CD4-positive, alpha-beta T cell treated with Interleukin-17A for 4 hours (primary cell): ENCODE data around the gene SCGB3A2.
"Not testable (repeated sequence)": the region's sequence is repeated elsewhere in the genome, so short reads cannot be mapped to it uniquely, and the experiment has no call there.

Experiments used
- DNase-seq: peaks from one replicate; pipeline ENCODE4 v3.0.0-alpha.2; 2020; ENCODE audit warnings: mixed read lengths

The SCGB3A2 gene

GRCh38 chr5:147869112-147869511 is 9.4 kb upstream of the SCGB3A2 start:
- DNase-seq, result no peak

- DNase-seq, result not testable (repeated sequence)
Measured at GRCh38 chr5:147869892-147870291, 8.6 kb upstream of the SCGB3A2 start.

DNA sequence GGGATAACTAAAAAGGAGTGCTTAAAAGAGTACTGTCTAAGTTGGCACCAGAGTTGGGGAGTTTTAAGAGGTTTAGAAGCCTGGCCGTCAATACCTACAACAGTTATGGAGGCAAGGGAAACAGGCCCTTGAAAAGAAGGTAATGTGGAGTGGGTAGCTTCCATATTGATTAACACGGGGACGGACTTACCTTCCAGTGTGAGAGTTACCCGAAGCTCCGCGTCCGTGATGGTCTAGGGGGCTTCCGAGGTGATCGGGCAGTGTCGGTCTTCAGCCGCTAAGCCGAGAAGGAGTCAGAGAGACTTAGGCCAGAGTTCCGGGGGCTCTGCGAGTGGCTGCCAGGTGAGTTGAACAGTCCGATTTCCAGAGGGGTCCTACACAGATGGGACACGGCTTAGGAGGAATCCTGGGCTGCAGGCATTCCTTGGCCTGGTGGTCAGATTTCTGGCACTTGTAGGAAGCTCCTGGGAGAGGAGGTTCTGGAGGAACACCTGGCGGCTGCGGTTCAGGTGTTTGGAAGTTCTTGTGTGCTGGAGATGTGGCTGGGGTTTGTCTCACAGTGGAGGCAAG is 6.4 kb upstream of the SCGB3A2 start:
- DNase-seq, result not testable (repeated sequence)

GRCh38 chr5:147872744-147873435 is 5.6 kb upstream of the SCGB3A2 start:
- not testable (repeated sequence) for DNase-seq

DNA sequence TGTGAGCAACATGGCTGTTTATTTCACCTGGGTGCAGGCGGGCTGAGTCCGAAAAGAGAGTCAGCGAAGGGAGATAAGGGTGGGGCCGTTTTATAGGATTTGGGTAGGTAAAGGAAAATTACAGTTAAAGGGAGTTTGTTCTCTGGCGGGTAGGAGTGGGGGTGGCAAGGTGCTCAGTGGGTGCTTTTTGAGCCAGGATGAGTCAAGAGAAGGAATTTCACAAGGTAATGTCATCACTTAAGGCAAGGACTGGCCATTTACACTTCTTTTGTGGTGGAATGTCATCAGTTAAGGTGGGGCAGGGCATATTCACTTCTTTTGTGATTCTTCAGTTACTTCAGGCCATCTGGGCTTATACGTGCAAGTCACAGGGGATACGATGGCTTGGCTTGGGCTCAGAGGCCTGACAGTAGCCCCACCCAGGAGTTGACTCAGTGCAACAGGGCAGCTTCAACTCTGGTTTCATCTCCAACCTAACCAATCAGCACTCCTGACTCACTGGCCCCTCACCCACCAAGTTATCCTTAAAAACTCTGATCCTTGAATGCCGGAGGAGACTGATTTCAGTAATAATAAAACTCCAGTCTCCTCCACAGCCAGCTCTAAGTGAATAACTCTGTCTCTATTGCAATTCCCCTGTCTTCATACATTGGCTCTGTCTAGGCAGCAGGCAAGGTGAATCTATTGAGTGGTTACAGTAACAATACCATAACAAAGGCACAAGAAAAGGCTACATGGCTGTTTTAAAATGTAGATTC is 4.2 kb upstream of the SCGB3A2 start:
- DNase-seq, result not testable (repeated sequence)

GRCh38 chr5:147874910-147875367 is 3.6 kb upstream of the SCGB3A2 start:
- no peak for DNase-seq

GRCh38 chr5:147876141-147876540 is 2.4 kb upstream of the SCGB3A2 start:
- DNase-seq, result no peak

DNA sequence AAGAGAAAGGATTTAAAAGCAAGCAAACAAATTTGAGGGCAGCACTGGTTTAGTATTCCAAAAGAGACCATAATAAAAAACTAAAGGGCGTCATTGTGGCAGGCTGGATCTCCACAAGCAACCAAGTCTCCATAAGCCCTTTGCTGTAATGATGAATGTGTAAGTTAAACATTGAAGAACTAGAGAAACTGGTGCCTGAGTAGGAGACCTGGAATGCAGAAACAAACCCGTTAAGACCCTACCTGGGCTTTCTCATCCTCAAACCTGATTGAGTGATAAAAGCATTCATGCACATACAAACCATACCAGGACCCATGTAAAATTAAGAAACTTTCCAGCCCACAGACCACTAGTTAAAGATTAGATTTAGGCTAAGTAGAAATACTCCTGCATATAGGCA is 1.9 kb upstream of the SCGB3A2 start:
- DNase-seq, result no peak

GRCh38 chr5:147879784-147880183 is 1.3 kb downstream of the SCGB3A2 start:
- no peak for DNase-seq

DNA sequence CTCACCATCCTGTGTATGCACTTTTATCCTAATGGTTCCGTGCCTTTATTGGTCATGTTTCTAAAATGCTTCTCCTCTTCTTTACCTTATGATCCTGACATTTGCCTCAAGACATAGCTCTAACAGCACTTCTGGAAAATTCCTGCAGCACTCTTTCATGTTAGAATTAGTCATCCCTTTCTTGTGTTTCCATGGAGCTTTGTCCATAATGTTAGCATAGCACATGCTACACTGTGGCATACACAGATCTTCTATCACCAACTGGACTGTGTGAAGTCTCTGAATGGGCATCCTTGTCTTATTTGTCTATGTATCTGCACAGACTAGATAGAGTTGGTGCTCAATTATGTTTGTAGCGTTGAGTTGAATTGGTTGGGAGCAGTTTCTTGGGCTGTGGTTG is 2.0 kb downstream of the SCGB3A2 start:
- DNase-seq, result no peak

DNA sequence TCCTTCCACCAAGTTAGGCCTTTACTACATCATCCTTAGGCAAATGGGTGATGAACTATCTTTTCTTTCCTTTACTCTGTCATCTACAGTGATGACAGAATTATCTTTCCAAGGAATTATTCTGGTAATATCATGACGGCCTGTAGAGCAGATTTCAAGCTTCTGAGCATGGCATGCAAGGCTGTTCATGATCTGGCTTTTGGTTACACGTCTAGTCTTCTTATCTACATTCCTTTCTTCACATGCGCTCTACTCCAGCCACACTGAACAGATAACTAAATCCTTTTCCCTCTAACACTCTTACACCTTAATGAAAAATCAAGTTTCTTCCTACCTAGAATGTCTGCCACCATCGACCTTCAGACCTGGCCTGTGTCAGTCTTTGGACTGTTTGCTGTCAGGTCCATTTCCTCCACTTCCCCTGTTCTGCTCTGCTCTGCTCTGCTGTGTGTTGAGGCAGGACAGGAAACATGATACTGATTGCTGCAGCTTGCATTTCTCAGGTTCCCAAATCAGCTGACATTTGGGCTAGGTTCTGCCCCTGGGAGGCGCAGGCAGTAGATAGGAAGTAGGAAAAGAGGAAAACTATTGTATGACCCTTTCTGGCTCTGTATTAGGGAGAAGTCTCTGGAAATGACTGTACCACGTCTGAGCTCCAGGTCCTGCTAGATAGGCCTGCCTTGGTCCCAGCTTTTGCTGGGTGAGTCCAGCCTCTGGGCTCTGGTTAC is 4.2 kb downstream of the SCGB3A2 start:
- no peak for DNase-seq

GRCh38 chr5:147887026-147887627 is 8.6 kb downstream of the SCGB3A2 start:
- DNase-seq, result no peak

DNA sequence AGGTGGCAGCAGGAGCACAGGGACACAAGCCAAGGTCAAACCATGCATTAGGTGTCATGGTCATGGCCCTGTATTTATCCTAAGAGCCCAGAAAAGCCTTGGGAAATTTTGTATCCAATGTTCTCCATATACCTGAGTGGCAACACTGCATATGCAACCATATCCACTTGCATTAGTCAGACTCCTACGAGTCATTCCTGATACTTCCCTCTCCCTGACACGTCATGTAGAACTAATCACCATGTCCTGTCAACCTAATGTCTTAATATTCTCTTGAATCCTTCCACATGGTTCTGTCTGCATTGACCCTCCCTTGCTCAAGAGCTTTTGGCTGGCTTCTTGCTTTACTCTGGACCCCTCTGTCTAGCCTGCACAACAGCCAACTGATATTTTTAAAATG is 9.4 kb downstream of the SCGB3A2 start:
- DNase-seq, result no peak

- no peak for DNase-seq
Measured at GRCh38 chr5:147892696-147893296, 14.3 kb downstream of the SCGB3A2 start.

- DNase-seq, result no peak
Measured at GRCh38 chr5:147893820-147894219, 15.3 kb downstream of the SCGB3A2 start.

DNA sequence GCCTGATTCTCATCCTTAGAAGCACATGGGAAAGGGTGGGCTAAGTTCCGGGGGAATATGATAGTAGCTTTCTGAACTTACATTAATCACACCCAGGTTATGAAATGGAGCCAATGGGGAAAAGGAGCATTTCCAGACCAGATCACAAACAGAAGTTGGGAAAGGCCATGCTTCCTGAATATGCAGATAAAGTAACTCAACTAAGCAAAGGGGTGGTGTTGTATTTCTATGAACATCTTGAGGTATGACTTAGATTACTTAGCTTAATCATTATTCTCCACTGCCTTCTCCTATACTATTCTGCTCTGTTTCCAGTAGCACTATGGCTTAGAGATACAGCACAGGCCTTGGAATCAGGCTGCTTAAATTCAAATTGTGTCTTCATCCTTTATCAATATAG is 17.4 kb downstream of the SCGB3A2 start:
- no peak for DNase-seq

GRCh38 chr5:147898875-147899401 is 20.4 kb downstream of the SCGB3A2 start:
- DNase-seq, result no peak

GRCh38 chr5:147901599-147902039 is 23.1 kb downstream of the SCGB3A2 start:
- no peak for DNase-seq

DNA sequence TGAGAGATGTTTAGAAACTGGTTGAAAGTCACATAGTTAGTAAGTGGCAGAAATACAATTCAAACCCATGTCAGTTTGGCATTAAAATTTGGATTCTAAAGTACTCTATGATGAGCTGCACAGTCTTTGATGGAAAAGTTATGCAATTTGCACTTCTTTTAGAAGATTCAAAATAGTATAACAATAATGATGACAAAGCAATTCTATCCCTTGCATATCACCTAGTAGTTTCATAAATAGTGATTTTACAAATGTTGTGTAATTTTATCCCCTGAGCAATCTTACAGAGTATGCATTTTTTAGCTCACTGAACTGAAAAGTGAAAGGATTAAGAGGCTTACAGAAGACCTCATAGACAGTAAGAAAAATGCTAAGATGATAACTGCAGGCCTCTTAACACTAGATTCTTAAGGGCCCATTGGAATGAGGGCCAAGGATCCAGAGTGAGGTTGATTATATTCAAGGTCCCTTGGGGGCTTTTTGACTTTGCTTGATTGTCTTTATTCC is 24.2 kb downstream of the SCGB3A2 start:
- DNase-seq, result no peak

DNA sequence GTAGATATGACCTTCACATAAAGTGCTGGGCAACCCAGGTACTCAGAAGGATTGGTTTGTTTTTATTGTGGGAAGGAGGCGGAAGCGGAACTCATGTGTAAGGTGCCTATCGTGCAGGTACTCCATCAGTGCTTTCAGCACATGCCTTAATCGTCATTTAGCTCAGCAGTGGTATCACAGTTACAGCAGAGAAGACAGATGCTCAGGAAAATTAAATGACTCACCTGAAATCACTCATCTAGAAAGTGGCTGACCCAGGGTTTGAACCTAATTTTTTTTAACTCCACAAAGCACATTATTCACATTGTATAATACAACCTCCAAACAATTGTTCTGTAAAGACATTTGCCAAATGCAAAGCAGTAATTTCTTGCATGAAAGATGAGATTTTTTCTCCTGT is 25.6 kb downstream of the SCGB3A2 start:
- no peak for DNase-seq

- no peak for DNase-seq
Measured at GRCh38 chr5:147906326-147907095, 28.0 kb downstream of the SCGB3A2 start, which contains the start of gene C5orf46. Gene C5orf46 (minus strand): TSS chr5:147906538. CDS start chr5:147906501, 37 bp downstream.
